Ammon's horn (tissue), 1 donor: ENCODE measurements around the gene PRR22.
A peak's percentile ranks its signal among the peaks of the same experiment; 100 is the strongest.
"Not testable (repeated sequence)": the region's sequence is repeated elsewhere in the genome, so short reads cannot be mapped to it uniquely, and the experiment has no call there.

ENCODE experiments used
- DNase-seq: peaks from one replicate; pipeline ENCODE4 v3.0.0-alpha.2; 2016; ENCODE audit warnings: low spot score

The PRR22 gene

GRCh38 chr19:5790559-5791520, 6.3 kb upstream of the PRR22 start, which contains the start of gene DUS3L:
Gene DUS3L, minus strand, starts transcription at chr19:5791163. Its CDS starts 22 bp downstream, at chr19:5791141.
- peak; percentile 99 for DNase-seq

DNA sequence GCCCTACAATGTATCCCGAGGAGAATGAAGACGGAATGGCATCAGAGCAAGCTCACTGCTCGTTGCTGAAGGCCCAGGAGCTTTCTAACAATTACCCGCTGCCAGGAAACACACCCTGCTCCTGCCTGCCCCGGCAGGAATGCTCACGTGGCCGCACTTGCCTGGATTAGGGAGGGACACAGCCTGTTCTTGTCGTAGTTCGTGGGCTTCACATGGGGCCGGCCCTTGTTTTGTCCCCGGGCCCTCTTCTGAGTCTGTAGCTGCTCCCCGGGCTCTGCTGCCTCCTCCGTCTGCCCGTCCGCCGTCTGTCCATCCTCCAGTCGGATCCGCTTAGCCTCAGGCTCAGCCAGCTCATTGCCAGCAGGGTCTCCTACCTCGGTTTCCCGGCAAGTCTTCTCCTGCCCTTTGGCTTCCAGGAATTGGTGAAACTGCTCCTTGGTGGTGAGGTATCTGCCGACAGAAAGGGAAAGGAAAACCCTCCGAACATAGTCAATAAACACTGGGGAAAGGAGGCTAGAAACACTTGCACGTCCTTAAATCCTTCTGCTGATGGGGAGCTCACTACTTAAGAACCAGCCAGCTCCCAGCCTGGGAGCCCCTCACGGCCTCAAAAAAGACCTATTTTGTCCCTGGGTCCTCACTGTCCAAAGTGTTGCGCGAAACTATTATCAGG, 5.5 kb upstream of the PRR22 start:
- no peak for DNase-seq

DNA sequence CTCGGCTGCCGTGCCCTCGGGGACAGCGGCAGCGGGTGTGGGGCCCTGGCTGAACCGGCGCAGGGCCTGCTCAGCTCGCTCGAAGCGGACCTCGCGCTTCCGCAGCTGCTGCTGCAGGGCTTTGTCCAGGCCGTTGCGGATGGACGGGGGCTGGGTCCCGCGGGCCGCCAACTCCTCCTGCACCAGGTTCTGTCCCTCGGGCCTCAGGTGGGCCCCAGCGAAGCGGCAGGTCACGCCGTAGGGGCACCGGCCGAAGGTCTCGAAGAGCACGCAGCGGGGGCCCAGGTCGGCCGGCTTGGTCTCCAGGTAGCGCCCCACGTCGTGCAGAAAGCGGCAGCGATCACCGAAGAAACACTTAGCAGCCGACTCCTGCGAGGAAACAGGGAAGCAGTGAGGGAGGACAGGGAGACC, 4.8 kb upstream of the PRR22 start:
- no peak for DNase-seq

DNA sequence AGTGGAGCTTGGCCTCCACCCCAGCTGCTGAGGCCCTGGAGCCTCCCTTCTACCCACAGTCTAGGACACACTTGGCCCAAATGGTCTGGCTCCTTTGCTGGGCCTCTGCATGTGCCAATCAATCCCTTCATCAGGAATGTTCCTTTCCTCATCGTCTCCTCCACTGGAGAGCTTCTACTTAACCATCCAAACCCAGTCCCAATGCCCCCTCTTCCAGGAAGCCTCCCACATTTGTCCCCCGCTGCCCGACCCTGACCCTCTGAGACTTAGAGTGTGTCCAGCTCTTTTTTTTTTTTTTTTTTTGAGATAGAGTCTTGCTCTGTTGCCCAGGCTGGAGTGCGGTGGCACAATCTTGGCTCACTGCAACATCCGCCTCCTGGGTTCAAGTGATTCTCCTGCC, 3.9 kb upstream of the PRR22 start:
- no peak for DNase-seq

DNA sequence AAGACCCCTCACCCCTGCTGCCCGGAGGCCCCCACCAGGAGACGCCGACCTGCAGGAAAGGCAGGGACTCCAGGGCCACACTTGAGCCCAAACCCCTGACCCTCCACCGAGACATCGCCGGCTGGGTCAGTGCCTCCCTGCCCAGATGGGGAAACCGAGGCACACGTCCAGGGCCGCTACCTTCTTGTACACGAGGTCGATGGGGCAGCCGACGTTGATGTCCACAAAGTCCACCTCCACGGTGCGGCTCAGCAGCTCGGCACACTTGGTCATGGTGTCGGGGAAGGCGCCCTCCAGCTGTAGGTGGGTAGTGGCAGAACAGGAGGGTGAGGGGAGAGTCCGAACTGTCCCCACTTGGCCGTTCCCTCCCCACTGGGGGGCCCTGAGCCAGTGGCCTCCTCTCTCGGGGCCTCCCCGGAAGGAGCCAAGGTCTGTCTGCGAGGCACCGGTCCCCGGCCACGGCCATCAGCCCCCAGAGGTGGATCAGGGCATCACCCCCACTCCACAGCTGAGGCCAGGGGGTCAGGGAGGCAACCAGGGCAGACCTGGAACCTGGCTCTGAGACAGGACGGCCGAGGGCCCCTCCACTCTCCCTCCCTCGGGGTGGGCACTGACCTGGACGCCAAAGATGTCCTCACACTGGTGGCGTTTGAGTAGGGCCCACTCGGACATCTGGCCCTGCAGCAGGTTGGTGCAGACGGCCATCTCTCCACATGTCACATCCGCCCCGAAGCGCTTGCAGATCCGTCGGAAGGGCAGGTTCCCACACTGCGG, 3.0 kb upstream of the PRR22 start:
- no peak for DNase-seq

GRCh38 chr19:5786593-5787408, 2.3 kb upstream of the PRR22 start:
- DNase-seq = no peak

- no peak for DNase-seq
Observed at GRCh38 chr19:5785423-5785822, 877 bp upstream of the PRR22 start.

DNA sequence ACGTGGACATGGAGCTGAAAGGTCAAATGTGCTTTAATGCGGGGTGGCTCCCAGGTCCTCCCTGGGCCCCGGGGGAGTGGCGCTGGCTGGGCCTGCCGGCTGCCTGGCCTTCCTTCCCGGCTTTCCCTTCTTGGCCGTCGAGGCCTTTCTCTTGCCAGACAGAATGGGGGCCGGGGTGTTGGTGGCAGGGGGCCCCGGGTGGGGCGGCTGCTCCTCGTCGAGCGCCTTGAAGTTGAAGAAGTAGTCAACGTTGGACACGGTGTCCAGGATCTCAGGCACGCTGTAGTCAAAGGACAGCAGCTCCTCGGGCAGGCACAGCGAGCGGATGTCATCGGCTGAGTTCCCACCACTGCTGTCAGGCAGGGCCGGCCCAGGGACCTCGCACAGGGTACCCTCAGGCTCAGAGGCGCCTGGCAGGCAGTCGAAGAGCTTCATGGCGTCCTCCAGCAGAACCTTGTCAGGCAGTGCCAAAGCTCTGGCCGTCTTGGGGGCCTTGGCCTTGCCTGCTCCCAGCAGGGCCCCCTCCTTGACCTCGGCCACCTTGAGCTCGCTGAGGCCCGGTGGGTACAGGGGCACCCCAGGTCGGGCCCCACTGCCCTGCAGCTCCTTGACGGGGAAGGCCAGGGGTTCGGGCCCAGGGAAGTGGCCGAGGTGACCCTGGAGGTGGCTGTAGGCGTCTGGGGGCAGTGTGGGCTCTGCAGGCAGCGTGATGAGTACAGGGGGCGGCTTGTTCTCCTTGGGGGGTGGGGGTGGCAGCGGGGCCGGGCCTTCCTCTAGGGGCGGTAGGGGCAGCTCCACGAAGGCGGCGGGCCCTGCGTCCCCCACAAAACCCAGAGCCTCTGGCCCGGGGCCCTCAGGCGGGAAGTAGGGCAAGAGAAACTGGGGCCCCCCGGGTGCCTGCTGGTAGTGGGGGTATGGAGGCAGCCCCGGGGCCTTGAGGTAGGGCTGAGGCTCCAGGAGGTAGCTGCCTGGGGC, 1.3 kb downstream of the PRR22 start:
- DNase-seq = no peak

- DNase-seq = no peak
Observed at GRCh38 chr19:5782322-5782721, 2.2 kb downstream of the PRR22 start.

DNA sequence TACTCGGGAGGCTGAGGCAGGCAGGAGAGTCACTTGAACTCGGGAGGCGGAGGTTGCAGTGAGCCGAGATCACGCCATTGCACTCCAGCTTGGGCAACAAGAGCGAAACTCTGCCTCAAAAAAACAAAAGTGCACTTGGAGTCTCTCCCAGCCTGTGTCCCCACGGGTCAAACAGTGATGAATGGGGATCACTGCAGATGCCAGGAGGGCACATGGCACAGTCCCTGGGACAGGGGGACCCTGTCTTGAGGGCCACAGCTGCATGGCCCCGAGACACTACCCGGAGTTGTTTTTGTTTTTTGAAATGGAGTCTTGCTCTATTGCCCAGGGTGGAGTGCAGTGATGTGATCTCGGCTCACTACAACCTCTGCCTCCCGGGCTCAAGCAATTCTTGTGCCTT, 3.6 kb downstream of the PRR22 start:
- not testable (repeated sequence) for DNase-seq

DNA sequence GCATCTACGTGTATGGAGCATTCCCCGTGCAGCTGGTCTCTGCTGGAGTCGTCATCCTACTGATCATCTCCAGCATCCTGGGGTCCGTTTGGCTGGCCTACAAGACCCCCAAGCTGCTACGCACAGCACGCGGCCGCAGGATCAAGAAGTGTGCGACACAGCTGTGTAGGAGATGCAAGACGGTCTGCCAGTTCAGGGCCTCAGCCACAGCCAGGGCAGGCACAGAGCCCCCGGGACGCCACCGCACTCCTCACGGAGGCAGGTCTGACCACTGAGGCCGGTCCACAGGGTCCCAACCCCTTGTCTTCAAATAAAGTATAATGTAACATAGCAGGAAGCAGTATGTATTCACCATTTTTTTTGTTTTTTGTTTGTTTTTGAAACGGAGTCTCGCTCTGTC, 6.1 kb downstream of the PRR22 start:
- DNase-seq = no peak

DNA sequence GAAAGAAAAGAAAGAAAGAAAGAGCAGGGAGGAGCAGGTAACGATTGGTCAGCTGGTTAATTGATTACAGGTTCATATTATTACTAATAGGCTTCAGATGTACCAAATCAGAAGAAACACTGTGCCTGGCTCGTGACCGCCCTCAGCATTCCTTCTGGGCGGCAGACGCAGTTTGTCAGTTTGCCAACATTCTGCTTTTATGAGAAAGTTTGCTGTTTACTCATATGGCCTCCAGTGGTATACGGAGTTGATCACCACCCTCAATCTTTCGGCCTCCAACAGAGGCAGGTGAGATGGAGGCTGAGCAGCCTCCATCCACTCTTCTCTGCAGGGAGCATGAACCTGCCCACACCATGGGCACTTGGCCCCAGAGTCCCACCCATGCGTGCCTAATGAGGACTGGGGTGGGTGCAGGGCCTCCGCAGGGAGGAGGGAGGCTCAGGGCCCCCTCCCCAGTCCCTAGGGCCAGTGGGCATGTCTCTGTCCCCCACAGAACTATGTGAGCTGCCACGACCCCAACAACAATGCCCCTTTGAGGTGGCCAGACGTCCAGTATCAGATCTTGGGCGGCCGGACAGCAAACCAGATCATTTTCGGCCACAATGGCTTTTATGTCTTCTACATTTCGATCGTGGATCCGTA, 8.8 kb downstream of the PRR22 start:
- no peak for DNase-seq

- DNase-seq = no peak
Observed at GRCh38 chr19:5774921-5775320, 9.6 kb downstream of the PRR22 start.

GRCh38 chr19:5773276-5773675, 11.3 kb downstream of the PRR22 start:
- no peak for DNase-seq

- no peak for DNase-seq
Observed at GRCh38 chr19:5772416-5772815, 12.1 kb downstream of the PRR22 start.

GRCh38 chr19:5767949-5768348, 16.6 kb downstream of the PRR22 start:
- no peak for DNase-seq

GRCh38 chr19:5765220-5765619, 19.3 kb downstream of the PRR22 start:
- DNase-seq = no peak

- DNase-seq = no peak
Observed at GRCh38 chr19:5762608-5763217, 21.8 kb downstream of the PRR22 start.

- DNase-seq = no peak
Observed at GRCh38 chr19:5753743-5754142, 30.8 kb downstream of the PRR22 start.
